A549 (cell line): Measurements from ENCODE around the gene PDGFA. TPM values are rescaled to one million over a fixed set of nuclear protein-coding genes. Genes with fewer than 3 reads are reported as not detected.
A peak's percentile ranks its signal among the peaks of the same experiment; 100 is the strongest.

ENCODE experiments used
- ATAC-seq, 2 experiments: fragments of 200-7000 bp in 1 of 2; fragments of >200 bp in 1 of 2; cut with Nextera tagmentation in 1 of 2; cut with Tn5 transposase in 1 of 2; 3 replicates each; pipeline versions ENCODE4 v1.8.0 to v1.9.1; 2018 to 2020; ENCODE audit warnings: mild to moderate bottlenecking in 1 of 2, moderate library complexity in 1 of 2
- CTCF ChIA-PET: fragments of 300-600 bp; sonication (Branson Sonifier 250); formaldehyde crosslinking; extraction: SDS; loops from one replicate; lab custom pipeline; 2021; ENCODE audit warnings: antibody characterized with exemption, inconsistent platforms; lab: Yijun Ruan, JAX
- POLR2A ChIA-PET: fragments of 350-600 bp; formaldehyde crosslinking; extraction: SDS; loops from one replicate; lab custom pipeline; 2021; ENCODE audit warnings: antibody characterized with exemption, inconsistent platforms; lab: Yijun Ruan, JAX
- DNase-seq, 2 experiments: peaks; one replicate each; pipeline versions ENCODE4 v3.0.0 to v3.0.0-alpha.2; 2011 to 2016; ENCODE audit warnings: low read depth in 1 of 2, low spot score in 1 of 2
- FAIRE-seq: peaks from 2 replicates; lab custom pipeline; 2011; peaks lifted over from hg19 to GRCh38; lab: Jason Lieb, UNC
- H3K27ac ChIP-seq, 2 experiments: fragments of >200 bp; sonication (Bioruptor Twin); formaldehyde crosslinking; 3 replicates each; pipeline ENCODE4 v1.5.1; 2016 to 2017
- H3K4me1 ChIP-seq: fragments of >200 bp; sonication (Bioruptor Twin); formaldehyde crosslinking; 3 replicates; pipeline ENCODE4 v1.6.1; 2016
- H3K4me2 ChIP-seq: fragments of >200 bp; sonication (Bioruptor Twin); formaldehyde crosslinking; 3 replicates; pipeline ENCODE4 v1.6.1; 2016
- H3K4me3 ChIP-seq: fragments of >200 bp; sonication (Bioruptor Twin); formaldehyde crosslinking; 3 replicates; pipeline ENCODE4 v1.5.1; 2016
- H3K9me3 ChIP-seq: fragments of >200 bp; sonication (Bioruptor Twin); formaldehyde crosslinking; 3 replicates; pipeline ENCODE4 v1.6.1; 2016
- ATOH8 ChIP-seq: fragments of 250-450 bp; sonication (Bioruptor Pico); IDR thresholded peaks from 2 replicates; pipeline ENCODE4 v1.5.0; 2020; ENCODE audit warnings: low read depth, mild to moderate bottlenecking, moderate library complexity
- CBX8 ChIP-seq: fragments of 200-600 bp; sonication (generic); IDR thresholded peaks from 2 replicates; pipeline ENCODE4 v1.6.1; 2016
- CHD2 ChIP-seq: fragments of 150-350 bp; IDR thresholded peaks from 2 replicates; pipeline ENCODE4 v1.6.1; 2014; ENCODE audit warnings: low read length; ENCODE audit not compliant: partially characterized antibody
- CHD4 ChIP-seq: fragments of 200-600 bp; sonication (generic); IDR thresholded peaks from 2 replicates; pipeline ENCODE4 v1.6.1; 2016; ENCODE audit warnings: antibody characterized with exemption, mild to moderate bottlenecking, borderline replicate concordance
- CTCF ChIP-seq: fragments of >200 bp; sonication (Bioruptor Twin); formaldehyde crosslinking; IDR thresholded peaks from 3 replicates; pipeline ENCODE4 v1.5.1; 2016
- GATA3 ChIP-seq: IDR thresholded peaks from 2 replicates; pipeline ENCODE4 v1.6.1; 2012; ENCODE audit warnings: borderline replicate concordance
- HEYL ChIP-seq: fragments of 250-450 bp; sonication (Bioruptor Pico); IDR thresholded peaks from 2 replicates; pipeline ENCODE4 v1.8.0; 2021; ENCODE audit warnings: mild to moderate bottlenecking, moderate library complexity
- HOXA7 ChIP-seq: fragments of 250-450 bp; sonication (Bioruptor Pico); IDR thresholded peaks from 2 replicates; pipeline ENCODE4 v1.5.0; 2020; ENCODE audit warnings: mild to moderate bottlenecking, moderate library complexity
- HOXB13 ChIP-seq: fragments of 250-450 bp; sonication (Bioruptor Pico); IDR thresholded peaks from 2 replicates; pipeline ENCODE4 v1.5.0; 2020; ENCODE audit warnings: low read depth, mild to moderate bottlenecking, moderate library complexity
- JUN ChIP-seq, 2 experiments: fragments of >200 bp; sonication (Bioruptor Twin); formaldehyde crosslinking; IDR thresholded peaks; 2 replicates in 1 of 2; 3 replicates in 1 of 2; pipeline ENCODE4 v1.6.1; 2016 to 2017
- JUNB ChIP-seq: fragments of >200 bp; sonication (Bioruptor Twin); formaldehyde crosslinking; IDR thresholded peaks from 2 replicates; pipeline ENCODE4 v1.6.1; 2016
- KDM5A ChIP-seq: fragments of 200-600 bp; sonication (generic); IDR thresholded peaks from 2 replicates; pipeline ENCODE4 v1.6.1; 2016; ENCODE audit warnings: antibody characterized with exemption, mild to moderate bottlenecking
- MAFK ChIP-seq: fragments of 450-650 bp; IDR thresholded peaks from 2 replicates; pipeline ENCODE4 v1.6.1; 2014; ENCODE audit not compliant: partially characterized antibody
- MAX ChIP-seq: IDR thresholded peaks from 2 replicates; pipeline ENCODE4 v1.6.1; 2012
- MAZ ChIP-seq: fragments of 150-350 bp; IDR thresholded peaks from 2 replicates; pipeline ENCODE4 v1.6.1; 2014; ENCODE audit warnings: antibody characterized with exemption, low read depth, low read length, borderline replicate concordance
- NFE2L2 ChIP-seq: fragments of 150-350 bp; conservative IDR thresholded peaks from 2 replicates; pipeline ENCODE4 v1.6.1; 2014; ENCODE audit warnings: low read length
- NR3C1 ChIP-seq: fragments of >200 bp; sonication (Bioruptor Twin); formaldehyde crosslinking; IDR thresholded peaks from 3 replicates; pipeline ENCODE4 v1.6.1; 2017
- POLR2A ChIP-seq: IDR thresholded peaks from 2 replicates; pipeline ENCODE4 v1.6.1; 2012; ENCODE audit warnings: mild to moderate bottlenecking, low read length
- RARB ChIP-seq: fragments of 250-450 bp; sonication (Bioruptor Pico); IDR thresholded peaks from 2 replicates; pipeline ENCODE4 v1.8.0; 2021; ENCODE audit warnings: mild to moderate bottlenecking, moderate library complexity
- REST ChIP-seq: fragments of 200-600 bp; sonication (generic); IDR thresholded peaks from 2 replicates; pipeline ENCODE4 v1.6.1; 2016; ENCODE audit warnings: antibody characterized with exemption, mild to moderate bottlenecking, moderate library complexity
- RFX5 ChIP-seq: fragments of 450-650 bp; IDR thresholded peaks from 2 replicates; pipeline ENCODE4 v1.7.1; 2014; ENCODE audit warnings: antibody characterized with exemption, mild to moderate bottlenecking, moderate library complexity
- RNF2 ChIP-seq: fragments of 200-600 bp; sonication (generic); IDR thresholded peaks from 2 replicates; pipeline ENCODE4 v1.6.1; 2016; ENCODE audit warnings: low read depth, mild to moderate bottlenecking, antibody characterized with exemption, moderate library complexity, borderline replicate concordance
- ZNF302 ChIP-seq: fragments of 250-450 bp; sonication (Bioruptor Pico); IDR thresholded peaks from 2 replicates; pipeline ENCODE4 v1.9.0; 2021; ENCODE audit warnings: inconsistent platforms, mild to moderate bottlenecking, moderate library complexity
- WGBS: methylation state at CpG from one replicate; pipeline ENCODE4 v1.1.6; 2017; ENCODE audit errors: missing lambda C conversion rate; 5-methylcytosine and 5-hydroxymethylcytosine counted together
- polyA plus RNA-seq, 4 experiments: library from polyadenylated mRNA; depleted of rRNA in 3 of 4; stranded (reverse); fragments of >200 nt; fragmentation: RNase III in 1 of 4; extraction: RNeasy Plus Mini Kit Qiagen cat#74134 plus additional on column Dnase treatment in 1 of 4; gene quantifications; 2 replicates in 3 of 4; 3 replicates in 1 of 4; pipeline ENCODE4 v1.2.3, GENCODE V29; 2011 to 2017

PDGFA gene
- polyA plus RNA-seq, 2 of the 4 experiments (the other 2 are of a cell fraction) = 12.8 to 14.9 TPM

- no peak for TF ChIP-seq REST
- no peak for TF ChIP-seq CBX8
- no peak for TF ChIP-seq MAX
- TF ChIP-seq RNF2 = no peak
These were observed 15.2 kb downstream of the PDGFA start (continued) for GRCh38 chr7:504221-505111.

GRCh38 chr7:503575-504111 lies 16.0 kb downstream of the PDGFA start:
- peak overlapping the region; percentile 57 for H3K4me2 ChIP-seq
- peak; percentile 66 to 78 for DNase-seq
- ChIA-PET POLR2A (interaction anchor here (0.8 kb wide), 1 partner anchor 15 kb away, joined by 5 read pairs; no protein-coding TSS in a partner anchor), CTCF (interaction anchor here (0.9 to 1.4 kb wide), 5 partner anchors 11 to 181 kb away, joined by 3 to 7 read pairs (median 3); no protein-coding TSS in a partner anchor)
- H3K9me3 ChIP-seq = no peaks in the 10 kb centered on the region
- H3K27ac ChIP-seq = peak overlapping the region; percentile 56 to 86
- 11% methylated on average over 13 of the region's 20 CpGs for WGBS
- TF ChIP-seq RFX5 (no peak), GATA3 (0 out of 2 replicates have a peak, but pooled peaks have one; percentile 9), MAX (peak; percentile 18; the same call in 1 of the 2 replicates), POLR2A (no peak), HOXA7 (no peak)
- H3K4me1 ChIP-seq = peaks cover 25% of the 10 kb centered on the region
- ATAC-seq = peak; percentile 78 to 88
- FAIRE-seq = no peak
- H3K4me3 ChIP-seq = no peak overlapping the region

- no peak overlapping the region for H3K4me3 ChIP-seq
- no peaks in the 10 kb centered on the region for H3K9me3 ChIP-seq
- peak overlapping the region in 1 of 2 experiments; percentile 86; a peak in 1 of 6 replicates for H3K27ac ChIP-seq
- 92% methylated on average over 13 of the region's 13 CpGs for WGBS
- no peak for DNase-seq
- no peak for TF ChIP-seq CHD4
- TF ChIP-seq MAX = no peak
- TF ChIP-seq, all 56 proteins: peak for 0
- H3K4me1 ChIP-seq = peaks cover 25% of the 10 kb centered on the region
- no peak overlapping the region for H3K4me2 ChIP-seq
- CTCF ChIA-PET = interaction anchor here (1.3 to 1.4 kb wide), 2 partner anchors 10 to 169 kb away, joined by 3 to 4 read pairs; no protein-coding TSS in a partner anchor
- no peak for FAIRE-seq
- POLR2A ChIA-PET = no interaction called here
- no peak for ATAC-seq
These were observed 17.4 kb downstream of the PDGFA start for GRCh38 chr7:502296-502695.

GRCh38 chr7:501526-501925 lies 18.1 kb downstream of the PDGFA start:
- WGBS = 93% methylated on average over 7 of the region's 7 CpGs
- ATAC-seq (no peak), DNase-seq (no peak), FAIRE-seq (no peak)
- ChIA-PET CTCF (interaction anchor here (1.0 to 1.3 kb wide), 2 partner anchors 168 to 371 kb away, joined by 4 read pairs; no protein-coding TSS in a partner anchor), POLR2A (no interaction called here)
- no peak overlapping the region for H3K4me2 ChIP-seq
- no peak overlapping the region for H3K27ac ChIP-seq
- H3K4me3 ChIP-seq = no peak overlapping the region
- H3K9me3 ChIP-seq = no peaks in the 10 kb centered on the region
- H3K4me1 ChIP-seq = peaks cover 25% of the 10 kb centered on the region
- TF ChIP-seq NFE2L2 (no peak), CTCF (no peak), HOXB13 (CRISPR knock-in tag) (no peak), CHD2 (no peak), JUN (IDR thresholded peaks at IDR 0.05) (no peak), ZNF302 (CRISPR knock-in tag) (no peak), NR3C1 (no peak), ATOH8 (CRISPR knock-in tag) (no peak), MAZ (no peak), RARB (CRISPR knock-in tag) (no peak), HEYL (CRISPR knock-in tag) (no peak), KDM5A (no peak), JUNB (no peak), MAFK (no peak), CHD4 (no peak)
